NCI-H1417 (cell line): ENCODE results near the gene RAB11FIP4.

Experiments
- DNase-seq, 3 experiments: peaks; one replicate each; lab custom pipeline; 2025; lab: John Stamatoyannopoulos, UW

RAB11FIP4 gene

GRCh38 chr17:31524926-31525800, 133.7 kb downstream of the RAB11FIP4 start:
- peak; percentile 33 to 68 (median 62) for DNase-seq

GRCh38 chr17:31525801-31526549, 134.5 kb downstream of the RAB11FIP4 start:
- DNase-seq, result peak in 1 of 3 experiments; percentile 7

DNA sequence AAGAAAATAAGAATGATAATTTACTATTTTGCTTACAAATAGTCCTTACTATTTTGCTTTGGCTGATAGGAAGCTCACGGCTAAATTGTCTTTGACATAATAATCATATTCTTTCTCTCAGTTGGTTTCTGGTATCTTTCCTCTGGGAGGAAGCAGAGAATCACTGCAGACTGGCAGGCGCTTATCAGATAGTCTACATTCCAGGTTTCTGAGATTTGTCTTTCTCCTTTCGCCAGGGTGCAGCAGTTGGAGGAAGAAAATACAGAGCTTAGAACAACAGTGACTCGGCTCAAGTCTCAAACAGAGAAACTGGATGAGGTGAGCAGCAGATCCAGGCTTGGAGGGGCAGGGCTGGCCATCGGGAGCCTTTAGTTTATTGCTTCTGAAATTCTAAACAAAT, 136.1 kb downstream of the RAB11FIP4 start:
- no peak for DNase-seq

- no peak for DNase-seq
These were observed 136.9 kb downstream of the RAB11FIP4 start for GRCh38 chr17:31528291-31528874.

GRCh38 chr17:31529841-31530251, 138.4 kb downstream of the RAB11FIP4 start:
- DNase-seq, result no peak

GRCh38 chr17:31530391-31530985, 139.0 kb downstream of the RAB11FIP4 start:
- DNase-seq, result no peak

DNA sequence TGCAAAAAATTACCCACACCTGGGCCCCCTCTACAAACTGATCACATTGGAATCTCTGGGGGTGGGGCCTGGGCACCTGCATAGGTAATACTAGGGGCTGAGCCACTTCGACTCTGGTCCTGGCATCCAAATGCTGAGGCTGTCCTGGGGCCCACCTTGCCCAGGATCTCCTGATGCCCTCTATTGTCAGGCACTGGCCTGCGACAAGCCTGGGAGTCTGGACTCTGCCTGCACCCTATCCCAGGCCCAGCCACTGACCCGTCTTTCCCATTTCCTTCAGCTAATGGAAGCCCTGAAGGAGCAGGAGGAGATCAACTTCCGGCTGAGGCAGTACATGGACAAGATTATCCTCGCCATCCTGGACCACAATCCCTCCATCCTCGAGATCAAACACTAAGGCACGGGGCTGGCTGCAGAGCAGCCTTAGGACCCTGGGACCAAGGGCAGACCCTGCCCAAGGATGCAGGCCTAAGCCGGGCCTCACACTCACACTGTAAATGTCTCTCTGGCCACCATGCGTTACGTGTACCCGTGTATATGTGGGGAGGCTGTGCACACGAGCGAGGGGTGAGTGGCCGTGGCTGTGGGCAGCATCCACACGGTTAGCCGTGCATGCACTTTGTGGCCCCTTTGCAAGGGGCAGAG, 140.0 kb downstream of the RAB11FIP4 start:
- DNase-seq, result no peak

DNA sequence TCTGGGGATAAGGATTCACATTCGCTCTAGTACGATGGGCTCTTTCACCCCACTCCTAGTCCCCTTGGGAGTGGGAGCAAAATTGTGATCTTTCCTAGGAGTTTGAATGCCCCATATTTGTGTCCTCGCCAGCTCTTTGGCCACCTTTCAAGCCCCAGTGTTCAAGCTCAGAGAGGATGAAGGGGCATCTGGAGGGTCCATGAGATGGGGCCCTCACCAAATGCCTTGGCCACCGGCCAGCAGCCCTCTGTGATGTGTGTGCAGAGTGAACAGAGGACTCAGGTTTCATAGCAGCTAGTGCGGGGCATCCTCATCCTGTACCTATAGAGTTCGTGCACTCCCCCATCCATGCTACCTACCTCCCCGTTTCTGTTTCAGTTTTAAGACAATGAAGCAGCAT, 140.6 kb downstream of the RAB11FIP4 start:
- no peak for DNase-seq

DNA sequence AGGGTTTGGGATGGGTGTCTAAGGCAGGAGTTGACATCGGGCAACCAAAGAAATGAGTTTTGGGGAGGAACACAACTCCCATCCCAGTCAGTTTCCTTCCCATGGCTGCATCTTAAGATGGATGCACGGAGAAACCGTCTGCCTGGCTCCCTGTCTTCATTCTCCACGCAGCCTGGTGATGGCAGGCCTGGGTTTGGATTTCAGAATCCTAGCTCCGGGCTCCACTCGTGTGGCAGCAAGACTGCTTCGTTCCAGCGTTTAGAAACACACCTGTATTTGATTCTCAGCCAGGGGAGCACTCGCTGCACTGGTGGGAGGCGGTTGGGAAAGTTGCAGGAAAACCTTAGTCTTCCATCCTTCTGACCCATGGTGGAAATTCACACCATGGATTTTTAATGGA, 141.1 kb downstream of the RAB11FIP4 start:
- DNase-seq, result no peak

- no peak for DNase-seq
These were observed 142.2 kb downstream of the RAB11FIP4 start for GRCh38 chr17:31533546-31534155.

- no peak for DNase-seq
These were observed 142.9 kb downstream of the RAB11FIP4 start for GRCh38 chr17:31534223-31534888.

DNA sequence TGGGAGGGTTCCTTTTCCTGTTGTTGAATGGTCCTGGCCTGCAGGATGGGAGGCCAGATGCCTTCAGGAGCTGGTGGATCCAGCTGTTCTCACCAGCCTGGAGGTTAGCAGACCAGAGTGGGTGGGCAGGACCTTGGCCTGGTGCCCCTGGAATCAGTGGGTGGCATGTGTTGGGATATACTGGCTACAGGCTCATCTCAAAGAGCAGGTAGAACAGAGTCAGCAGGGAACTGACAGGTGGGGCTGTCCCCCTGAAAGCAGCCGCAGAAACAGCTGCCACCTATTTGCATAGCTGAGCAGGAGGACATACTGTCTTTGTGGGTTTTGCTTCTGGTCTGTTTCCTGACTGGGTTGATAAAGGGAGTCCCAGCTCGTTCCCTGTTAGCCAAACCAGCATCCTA, 144.1 kb downstream of the RAB11FIP4 start:
- no peak for DNase-seq

DNA sequence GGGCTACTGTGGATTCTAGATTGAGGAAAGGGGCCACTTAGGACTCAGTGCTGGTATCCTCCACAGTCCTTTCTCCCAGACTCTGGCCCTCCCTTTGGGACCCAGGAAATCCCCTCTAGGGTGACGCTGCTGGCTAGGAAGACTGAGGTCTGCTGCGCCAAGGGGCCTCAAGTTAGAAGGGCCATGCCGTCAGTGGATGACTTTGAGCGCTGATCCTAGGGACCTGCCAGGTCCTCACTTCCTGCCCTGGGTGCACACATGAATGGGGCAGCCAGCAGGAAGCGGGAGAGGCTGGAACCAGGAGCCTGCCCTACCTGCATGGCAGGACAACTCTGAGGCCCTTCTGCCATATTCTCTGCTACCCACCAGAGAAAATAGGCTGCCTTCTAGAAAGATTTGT, 145.0 kb downstream of the RAB11FIP4 start:
- DNase-seq, result no peak

DNA sequence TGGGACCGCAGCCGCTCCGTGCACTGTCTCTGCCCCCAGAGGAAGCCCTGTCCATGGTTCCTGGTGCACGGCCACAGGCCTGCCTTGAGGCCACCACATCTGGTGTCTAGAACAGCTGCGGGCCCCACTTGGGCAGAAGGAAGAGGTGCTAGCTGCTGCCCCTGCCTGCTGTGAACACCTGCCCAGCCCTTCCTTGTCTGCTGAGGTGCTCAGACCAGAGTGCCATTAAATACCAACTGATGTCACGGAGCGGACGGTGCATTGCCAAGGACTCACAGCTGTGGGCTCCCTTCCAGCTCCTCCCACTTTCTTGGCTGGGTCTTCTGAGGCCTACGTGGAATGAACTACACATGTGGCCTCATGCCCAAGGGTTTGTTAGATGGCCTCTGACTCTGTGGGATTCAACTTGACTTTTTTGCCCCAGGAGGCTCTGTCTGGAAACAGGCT, 146.1 kb downstream of the RAB11FIP4 start:
- DNase-seq, result no peak

- no peak for DNase-seq
These were observed 146.7 kb downstream of the RAB11FIP4 start for GRCh38 chr17:31538080-31538762.

- no peak for DNase-seq
These were observed 149.3 kb downstream of the RAB11FIP4 start for GRCh38 chr17:31540602-31541307.

- no peak for DNase-seq
These were observed 150.1 kb downstream of the RAB11FIP4 start for GRCh38 chr17:31541559-31541958.

GRCh38 chr17:31544186-31544585, 152.7 kb downstream of the RAB11FIP4 start:
- DNase-seq, result no peak

- DNase-seq, result no peak
These were observed 155.2 kb downstream of the RAB11FIP4 start for GRCh38 chr17:31546650-31547049.

DNA sequence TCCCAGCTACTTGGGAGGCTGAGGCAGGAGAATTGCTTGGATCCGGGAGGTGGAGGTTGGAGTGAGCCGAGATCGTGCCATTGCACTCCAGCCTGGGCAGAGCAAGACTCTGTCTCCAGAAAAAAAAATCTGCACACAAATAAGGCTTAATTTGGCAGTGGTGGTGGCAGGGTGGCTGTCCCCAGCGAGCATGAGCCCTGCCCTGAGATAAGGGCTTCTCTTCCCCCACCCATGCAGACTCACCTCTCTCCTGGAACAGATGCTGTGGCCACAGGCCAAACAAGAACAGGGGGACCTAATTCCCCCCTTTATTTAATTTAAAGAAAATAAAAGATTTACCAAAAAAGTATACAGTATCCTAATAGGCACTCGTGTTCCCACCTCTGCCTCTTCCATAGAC, 157.2 kb downstream of the RAB11FIP4 start:
- DNase-seq, result no peak
